DND-41 (cell line): ENCODE data around the gene GREM2.

ENCODE experiments used
- CTCF ChIP-seq: IDR thresholded peaks from 2 replicates; pipeline ENCODE4 v1.5.1; 2012; ENCODE audit warnings: borderline replicate concordance, low read length, moderate library complexity, mild to moderate bottlenecking; ENCODE audit not compliant: poor library complexity, severe bottlenecking; ENCODE audit errors: extremely low read depth
- EZH2 ChIP-seq: IDR thresholded peaks from 3 replicates; pipeline ENCODE4 v1.6.1; 2012; ENCODE audit warnings: borderline replicate concordance, low read depth, mild to moderate bottlenecking, moderate library complexity, low read length, inconsistent platforms; ENCODE audit not compliant: severe bottlenecking

GRCh38 chr1:240559781-240560180 lies 52.2 kb downstream of the GREM2 start:
- TF ChIP-seq CTCF (no peak), EZH2 (no peak)
